Body of pancreas (tissue), 4 donors: Measurements from ENCODE around the gene KIF25. TPM values are rescaled to one million over a fixed set of nuclear protein-coding genes. Genes with fewer than 3 reads are reported as not detected.

Experiments used
- ATAC-seq: fragments of 150-250 bp; one replicate; pipeline ENCODE4 v1.9.1; 2016
- DNase-seq, 4 donors: peaks; one replicate each; pipeline ENCODE4 v3.0.0-alpha.2; 2019
- H3K27ac ChIP-seq, 4 donors: fragments of 200-600 bp; sonication (generic); 1 replicate in 3 of 4; 2 replicates in 1 of 4; pipeline versions ENCODE4 v1.5.1 to v1.6.1; 2016 to 2019; ENCODE audit warnings: mild to moderate bottlenecking in 1 of 4, mixed read lengths in 1 of 4, moderate library complexity in 1 of 4
- H3K27me3 ChIP-seq, 2 donors: fragments of 200-600 bp; sonication (generic); one replicate each; pipeline ENCODE4 v1.6.0; 2016; ENCODE audit warnings: mild to moderate bottlenecking in 1 of 2
- H3K36me3 ChIP-seq, 2 donors: fragments of 200-600 bp; sonication (generic); replicated peaks in 1 of 2; 2 replicates each; pipeline ENCODE4 v1.5.1; 2016; ENCODE audit warnings: low read depth in 2 of 2; ENCODE audit not compliant: insufficient read depth in 1 of 2
- H3K4me1 ChIP-seq: fragments of 200-600 bp; sonication (generic); one replicate; pipeline ENCODE4 v1.6.0; 2016
- H3K4me3 ChIP-seq, 2 donors: fragments of 200-600 bp; sonication (generic); 1 replicate in 1 of 2; 2 replicates in 1 of 2; pipeline ENCODE4 v1.5.1; 2016 to 2019
- H3K9me3 ChIP-seq, 3 donors: fragments of 200-600 bp; sonication (generic); 1 replicate in 2 of 3; 2 replicates in 1 of 3; pipeline ENCODE4 v1.5.1; 2016
- POLR2A ChIP-seq, 3 donors: fragments of 450-650 bp; IDR thresholded peaks; one replicate each; pipeline ENCODE4 v1.6.1; 2016; ENCODE audit warnings: antibody characterized with exemption in 3 of 3, mild to moderate bottlenecking in 2 of 3
- WGBS, 2 donors: methylation state at CpG; one replicate each; pipeline ENCODE4 v1.1.5; 2017; 5-methylcytosine and 5-hydroxymethylcytosine counted together
- intact Hi-C: fragments of 100-400 bp; cut with DNase I; formaldehyde crosslinking; loops from one replicate; pipeline ENCODE4 v1.15.1; 2023
- total RNA-seq, 2 donors: library from RNA; depleted of rRNA; stranded (reverse); fragments of >200 nt; gene quantifications; one replicate each; pipeline ENCODE4 v1.1.0, GENCODE V29; 2016
- TF ChIP-seq, protein P1 (sequence below), 7 experiments: fragments of 450-650 bp in 4 of 7; fragments of 200-600 bp in 3 of 7; sonication (generic) in 3 of 7; IDR thresholded peaks; one replicate each; pipeline ENCODE4 v1.5.1; 2016 to 2019; ENCODE audit warnings: antibody characterized with exemption in 7 of 7

Gene KIF25
- total RNA-seq, 2 donors from 2014 or later: 1.8 TPM; not detected in 1

DNA sequence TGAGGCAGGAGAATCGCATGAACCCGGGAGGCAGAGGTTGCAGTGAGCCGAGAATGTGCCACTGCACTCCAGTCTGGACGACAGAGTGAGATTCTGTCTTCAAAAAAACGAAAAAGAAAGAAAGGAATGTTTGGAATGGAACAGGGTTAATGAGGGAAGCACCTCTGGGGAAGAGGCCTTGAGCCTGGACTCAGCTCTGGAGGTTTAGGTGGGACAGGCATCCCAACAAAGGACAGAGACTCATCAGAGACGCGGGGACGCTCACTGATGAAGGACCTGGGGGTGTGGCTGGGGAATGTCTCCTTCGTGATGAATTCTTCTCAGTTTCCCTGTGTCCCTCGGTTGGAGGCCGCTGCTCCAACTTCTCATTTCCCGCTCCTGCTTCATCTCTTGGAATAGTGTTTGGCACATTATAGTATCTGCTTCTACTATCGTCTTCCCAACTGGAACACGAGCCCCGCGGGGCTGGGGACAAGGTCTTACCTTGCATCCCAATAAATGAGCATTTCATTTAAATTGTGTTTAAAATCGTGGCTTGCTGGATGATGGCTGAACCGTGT is 27.6 kb downstream of the KIF25 start:
- H3K27me3 ChIP-seq: no peaks in the 10 kb centered on the region
- no peak overlapping the region for H3K4me3 ChIP-seq
- no peaks in the 10 kb centered on the region for H3K9me3 ChIP-seq
- no peaks in the 10 kb centered on the region for H3K36me3 ChIP-seq
- ATAC-seq (no peak), DNase-seq (no peak)
- 79 to 89% methylated on average over 18 of the region's 18 CpGs for WGBS, 2 donors
- intact Hi-C loops: no loop called here
- no peak for TF ChIP-seq POLR2A (IDR thresholded peaks at IDR 0.05)
- TF ChIP-seq, protein P1, sequence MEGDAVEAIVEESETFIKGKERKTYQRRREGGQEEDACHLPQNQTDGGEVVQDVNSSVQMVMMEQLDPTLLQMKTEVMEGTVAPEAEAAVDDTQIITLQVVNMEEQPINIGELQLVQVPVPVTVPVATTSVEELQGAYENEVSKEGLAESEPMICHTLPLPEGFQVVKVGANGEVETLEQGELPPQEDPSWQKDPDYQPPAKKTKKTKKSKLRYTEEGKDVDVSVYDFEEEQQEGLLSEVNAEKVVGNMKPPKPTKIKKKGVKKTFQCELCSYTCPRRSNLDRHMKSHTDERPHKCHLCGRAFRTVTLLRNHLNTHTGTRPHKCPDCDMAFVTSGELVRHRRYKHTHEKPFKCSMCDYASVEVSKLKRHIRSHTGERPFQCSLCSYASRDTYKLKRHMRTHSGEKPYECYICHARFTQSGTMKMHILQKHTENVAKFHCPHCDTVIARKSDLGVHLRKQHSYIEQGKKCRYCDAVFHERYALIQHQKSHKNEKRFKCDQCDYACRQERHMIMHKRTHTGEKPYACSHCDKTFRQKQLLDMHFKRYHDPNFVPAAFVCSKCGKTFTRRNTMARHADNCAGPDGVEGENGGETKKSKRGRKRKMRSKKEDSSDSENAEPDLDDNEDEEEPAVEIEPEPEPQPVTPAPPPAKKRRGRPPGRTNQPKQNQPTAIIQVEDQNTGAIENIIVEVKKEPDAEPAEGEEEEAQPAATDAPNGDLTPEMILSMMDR (IDR thresholded peaks at IDR 0.05): no peak
- no peak overlapping the region for H3K27ac ChIP-seq
- no peaks in the 10 kb centered on the region for H3K4me1 ChIP-seq

DNA sequence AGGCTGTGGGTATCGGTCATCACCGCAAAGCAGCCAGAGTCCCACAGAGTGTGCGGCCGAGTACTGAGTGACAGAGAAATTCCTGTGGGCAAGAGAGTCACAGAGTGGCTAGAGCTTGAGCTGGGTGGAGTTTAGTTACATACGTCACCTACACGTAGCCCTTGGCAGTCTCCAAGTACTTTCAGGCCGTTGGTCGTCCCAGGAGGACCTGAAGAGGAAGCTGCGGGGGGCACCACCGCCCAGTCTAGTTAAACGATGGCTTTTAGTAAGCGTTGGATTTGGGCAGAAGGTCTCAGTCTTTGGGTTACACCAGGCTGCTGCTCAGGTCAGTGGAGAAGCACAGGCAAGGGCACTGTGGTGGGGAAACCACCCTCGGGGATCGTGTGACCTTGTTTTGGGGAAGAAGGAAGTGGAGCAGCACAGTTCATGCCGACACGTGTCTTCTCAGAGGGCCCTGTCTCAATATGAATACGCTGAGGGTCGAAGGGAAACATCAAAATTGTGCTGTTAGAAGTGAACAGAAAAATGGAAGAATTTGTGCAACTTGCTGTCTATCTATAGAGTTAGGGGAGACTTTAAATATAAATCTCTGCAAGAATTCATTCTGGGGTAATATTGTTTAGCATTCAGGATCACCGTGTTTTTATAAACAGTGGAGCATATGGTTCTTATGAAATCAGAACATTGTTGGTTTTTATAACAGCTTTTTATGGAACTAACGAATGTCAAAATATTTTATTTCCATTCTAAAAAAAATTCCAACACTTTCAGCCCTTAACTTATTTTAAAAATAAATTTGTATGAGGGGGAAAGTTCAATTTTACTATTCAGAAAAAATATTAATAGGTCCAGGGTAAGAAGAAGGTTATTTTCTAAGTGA is 28.6 kb downstream of the KIF25 start:
- peaks cover 6% of the 10 kb centered on the region for H3K4me1 ChIP-seq
- no peak for TF ChIP-seq POLR2A (IDR thresholded peaks at IDR 0.05)
- TF ChIP-seq, protein P1 (IDR thresholded peaks at IDR 0.05): no peak
- no peaks in the 10 kb centered on the region for H3K27me3 ChIP-seq
- WGBS, 2 donors: 80 to 81% methylated on average over 20 of the region's 20 CpGs
- H3K36me3 ChIP-seq: no peaks in the 10 kb centered on the region
- H3K4me3 ChIP-seq: no peak overlapping the region
- no peaks in the 10 kb centered on the region for H3K9me3 ChIP-seq
- intact Hi-C loops: no loop called here
- no peak overlapping the region for H3K27ac ChIP-seq
- ATAC-seq: no peak
- no peak for DNase-seq

DNA sequence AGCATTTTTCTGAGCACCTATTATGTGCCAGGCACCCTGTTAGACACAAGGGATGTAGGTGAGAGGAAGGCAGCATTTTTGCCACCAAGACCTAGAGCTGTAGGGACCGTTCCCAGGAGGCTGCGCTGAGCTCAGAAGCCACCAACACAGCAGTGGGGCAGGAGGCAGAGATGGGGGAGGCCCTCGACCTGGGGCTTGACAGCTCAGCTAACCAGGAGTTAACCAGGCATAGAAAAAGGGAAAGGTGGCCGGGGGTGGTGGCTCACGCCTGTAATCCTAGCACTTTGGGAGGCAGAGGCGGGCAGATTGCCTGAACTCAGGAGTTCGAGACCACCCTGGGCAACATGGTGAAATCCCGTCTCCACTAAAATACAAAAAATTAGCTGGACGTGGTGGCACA is 29.5 kb downstream of the KIF25 start:
- Histone ChIP-seq H3K9me3 (no peaks in the 10 kb centered on the region), H3K4me3 (no peak overlapping the region), H3K27ac (no peak overlapping the region), H3K4me1 (peaks cover 6% of the 10 kb centered on the region), H3K27me3 (no peaks in the 10 kb centered on the region), H3K36me3 (no peaks in the 10 kb centered on the region)
- TF ChIP-seq, protein P1 (IDR thresholded peaks at IDR 0.05): no peak
- TF ChIP-seq POLR2A (IDR thresholded peaks at IDR 0.05): no peak
- no peak for DNase-seq
- 79 to 81% methylated on average over 9 of the region's 9 CpGs for WGBS, 2 donors
- intact Hi-C loops: no loop called here
- no peak for ATAC-seq

DNA sequence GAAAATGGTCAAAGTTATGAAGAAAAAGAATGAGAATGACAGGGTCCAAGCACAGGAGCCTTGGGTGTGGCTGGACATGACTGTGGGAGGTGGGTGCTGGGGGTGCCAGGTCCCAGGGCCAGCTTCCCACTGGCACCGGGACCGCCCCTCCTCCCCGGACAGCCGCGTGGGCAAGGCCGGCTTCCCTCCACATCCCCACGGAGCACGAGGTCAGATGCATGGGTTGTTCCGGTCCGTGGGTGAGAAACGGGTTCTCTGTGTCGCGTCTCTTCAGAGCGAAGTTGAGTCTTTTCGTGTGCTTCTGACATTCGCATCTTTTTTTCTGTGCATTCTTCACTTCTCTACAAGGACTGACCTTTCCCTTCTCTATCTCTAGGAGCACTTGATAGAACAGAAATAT is 30.1 kb downstream of the KIF25 start:
- Histone ChIP-seq H3K9me3 (no peaks in the 10 kb centered on the region), H3K36me3 (no peaks in the 10 kb centered on the region), H3K27me3 (no peaks in the 10 kb centered on the region), H3K4me3 (no peak overlapping the region), H3K4me1 (peaks cover 6% of the 10 kb centered on the region), H3K27ac (no peak overlapping the region)
- WGBS, 2 donors: 87 to 88% methylated on average over 13 to 16 of the region's 16 CpGs
- no peak for DNase-seq
- no peak for ATAC-seq
- TF ChIP-seq, protein P1 (IDR thresholded peaks at IDR 0.05): no peak
- TF ChIP-seq POLR2A (IDR thresholded peaks at IDR 0.05): no peak
- intact Hi-C loops: no loop called here
